Measurements from ENCODE around the gene PSMA6.
A peak's percentile ranks its signal among the peaks of the same experiment; 100 is the strongest.

- TF ChIP-seq CTCF (IDR thresholded peaks at IDR 0.05; ENCODE audit: low read depth, low read length) (no peak), MYC (IDR thresholded peaks at IDR 0.05; ENCODE audit: low read depth, low read length) (peak; percentile 49; the same call in 1 of the 2 replicates), POLR2A (IDR thresholded peaks at IDR 0.05; ENCODE audit: extremely low read depth, insufficient read length) (peak; percentile 18)
These were observed 6.1 kb upstream of the PSMA6 start for GRCh38 chr14:35286003-35286600.

Measured in NB4 (cell line).